ENCODE data around the gene PHKG2. TPM values are rescaled to one million over a fixed set of nuclear protein-coding genes. Genes with fewer than 3 reads are reported as not detected.

PHKG2 gene
- total RNA-seq, 1 donor from 2014 or later = 15.6 TPM

GRCh38 chr16:30746638-30747175 lies 1.5 kb upstream of the PHKG2 start:
- Histone ChIP-seq H3K4me3 (no peak overlapping the region), H3K36me3 (peaks cover 24% of the 10 kb centered on the region)
- DNase-seq = no peak

GRCh38 chr16:30747331-30747730 lies 894 bp upstream of the PHKG2 start:
- H3K4me3 ChIP-seq = peak overlapping the region; percentile 92
- H3K36me3 ChIP-seq = peaks cover 30% of the 10 kb centered on the region
- TF ChIP-seq CTCF (IDR thresholded peaks at IDR 0.05; ENCODE audit: borderline replicate concordance) = no peak
- peaks cover 21% of the 10 kb centered on the region for H3K4me1 ChIP-seq
- H3K9me3 ChIP-seq (replicated peaks) = no peaks in the 10 kb centered on the region
- no peaks in the 10 kb centered on the region for H3K27me3 ChIP-seq (ENCODE audit: low read depth)
- peak overlapping the region; percentile 83 for H3K27ac ChIP-seq (replicated peaks)
- DNase-seq = no peak
- intact Hi-C loops (cut with micrococcal nuclease) = no loop called here

More at GRCh38 chr16:30746638-30747175, 1.5 kb upstream of the PHKG2 start:
- no peak overlapping the region for H3K27ac ChIP-seq (replicated peaks)
- H3K27me3 ChIP-seq (ENCODE audit: low read depth) = no peaks in the 10 kb centered on the region
- intact Hi-C loops (cut with micrococcal nuclease) = no loop called here
- peaks cover 26% of the 10 kb centered on the region for H3K4me1 ChIP-seq
- no peaks in the 10 kb centered on the region for H3K9me3 ChIP-seq (replicated peaks)
- no peak for TF ChIP-seq CTCF (IDR thresholded peaks at IDR 0.05; ENCODE audit: borderline replicate concordance)

GRCh38 chr16:30748634-30749445 lies 615 bp downstream of the PHKG2 start:
- H3K4me1 ChIP-seq = peaks cover 21% of the 10 kb centered on the region
- H3K36me3 ChIP-seq = peaks cover 45% of the 10 kb centered on the region
- H3K9me3 ChIP-seq (replicated peaks) = no peaks in the 10 kb centered on the region
- no peaks in the 10 kb centered on the region for H3K27me3 ChIP-seq (ENCODE audit: low read depth)
- DNase-seq = no peak
- intact Hi-C loops (cut with micrococcal nuclease) = no loop called here
- peak overlapping the region; percentile 83 for H3K27ac ChIP-seq (replicated peaks)
- H3K4me3 ChIP-seq = peak overlapping the region; percentile 92
- TF ChIP-seq CTCF (IDR thresholded peaks at IDR 0.05; ENCODE audit: borderline replicate concordance) = no peak

- no peak for TF ChIP-seq CTCF (IDR thresholded peaks at IDR 0.05; ENCODE audit: borderline replicate concordance)
- DNase-seq = no peak
- intact Hi-C loops (cut with micrococcal nuclease) = no loop called here
- no peak overlapping the region for H3K27ac ChIP-seq (replicated peaks)
- no peaks in the 10 kb centered on the region for H3K27me3 ChIP-seq (ENCODE audit: low read depth)
- H3K4me3 ChIP-seq = no peak overlapping the region
- no peaks in the 10 kb centered on the region for H3K9me3 ChIP-seq (replicated peaks)
- peaks cover 46% of the 10 kb centered on the region for H3K36me3 ChIP-seq
- peaks cover 18% of the 10 kb centered on the region for H3K4me1 ChIP-seq
These were observed 2.0 kb downstream of the PHKG2 start for GRCh38 chr16:30750201-30750600.

- DNase-seq = no peak
- TF ChIP-seq CTCF (IDR thresholded peaks at IDR 0.05; ENCODE audit: borderline replicate concordance) = no peak
- Histone ChIP-seq H3K9me3 (replicated peaks) (no peaks in the 10 kb centered on the region), H3K36me3 (peaks cover 53% of the 10 kb centered on the region), H3K27ac (replicated peaks) (no peak overlapping the region), H3K4me1 (peaks cover 18% of the 10 kb centered on the region), H3K4me3 (no peak overlapping the region), H3K27me3 (ENCODE audit: low read depth) (no peaks in the 10 kb centered on the region)
- intact Hi-C loops (cut with micrococcal nuclease) = no loop called here
These were observed 2.7 kb downstream of the PHKG2 start for GRCh38 chr16:30750876-30751465.

All from left ventricle myocardium inferior (tissue), 1 donor.